ENCODE results near the gene KLK5.
"Not testable (repeated sequence)": the region's sequence is repeated elsewhere in the genome, so short reads cannot be mapped to it uniquely, and the experiment has no call there.

KLK5 gene

GRCh38 chr19:50924586-50924985 lies 28.3 kb downstream of the KLK5 start:
- FAIRE-seq: no peak

GRCh38 chr19:50922317-50922853 lies 30.5 kb downstream of the KLK5 start:
- DNase-seq (ENCODE audit: insufficient read length, low spot score): peak; percentile 80
- FAIRE-seq: peak; percentile 91

More at GRCh38 chr19:50924586-50924985, 28.3 kb downstream of the KLK5 start:
- no peak for DNase-seq (ENCODE audit: insufficient read length, low spot score)

- DNase-seq (ENCODE audit: insufficient read length, low spot score): no peak
- no peak for FAIRE-seq
Observed at GRCh38 chr19:50921426-50922316, 31.2 kb downstream of the KLK5 start.

GRCh38 chr19:50916069-50916468 lies 36.8 kb downstream of the KLK5 start:
- DNase-seq (ENCODE audit: insufficient read length, low spot score) (no peak), FAIRE-seq (no peak)

- FAIRE-seq: no peak
- no peak for DNase-seq (ENCODE audit: insufficient read length, low spot score)
Observed at GRCh38 chr19:50912727-50913716, 39.8 kb downstream of the KLK5 start.

- DNase-seq (ENCODE audit: insufficient read length, low spot score): no peak
- FAIRE-seq: no peak
Observed at GRCh38 chr19:50912102-50912599, 40.7 kb downstream of the KLK5 start.

- no peak for DNase-seq (ENCODE audit: insufficient read length, low spot score)
- FAIRE-seq: no peak
Observed at GRCh38 chr19:50911206-50912101, 41.4 kb downstream of the KLK5 start, which contains the start of gene KLK4. KLK4 (minus strand) TSS chr19:50911395; CDS start chr19:50910738, 657 bp downstream.

- DNase-seq (ENCODE audit: insufficient read length, low spot score) (no peak), FAIRE-seq (no peak)
Observed at GRCh38 chr19:50910722-50911121, 42.1 kb downstream of the KLK5 start.

- peak; percentile 71 for FAIRE-seq
- peak; percentile 66 for DNase-seq (ENCODE audit: insufficient read length, low spot score)
Observed at GRCh38 chr19:50909240-50910070, 43.4 kb downstream of the KLK5 start.

- FAIRE-seq (no peak), DNase-seq (ENCODE audit: insufficient read length, low spot score) (no peak)
Observed at GRCh38 chr19:50908336-50908735, 44.5 kb downstream of the KLK5 start.

- DNase-seq (ENCODE audit: insufficient read length, low spot score): no peak
Observed at GRCh38 chr19:50906217-50906616, 46.6 kb downstream of the KLK5 start.

GRCh38 chr19:50902640-50903039 lies 50.2 kb downstream of the KLK5 start:
- no peak for FAIRE-seq

More at GRCh38 chr19:50906217-50906616, 46.6 kb downstream of the KLK5 start:
- no peak for FAIRE-seq

GRCh38 chr19:50899569-50899968 lies 53.3 kb downstream of the KLK5 start:
- no peak for FAIRE-seq
- DNase-seq (ENCODE audit: insufficient read length, low spot score): no peak

More at GRCh38 chr19:50902640-50903039, 50.2 kb downstream of the KLK5 start:
- no peak for DNase-seq (ENCODE audit: insufficient read length, low spot score)

GRCh38 chr19:50898018-50898417 lies 54.8 kb downstream of the KLK5 start:
- FAIRE-seq (peak; percentile 39), DNase-seq (ENCODE audit: insufficient read length, low spot score) (no peak)

- DNase-seq (ENCODE audit: insufficient read length, low spot score): no peak
- peak; percentile 67 for FAIRE-seq
Observed at GRCh38 chr19:50897612-50898011, 55.2 kb downstream of the KLK5 start.

- FAIRE-seq: peak; percentile 76
- no peak for DNase-seq (ENCODE audit: insufficient read length, low spot score)
Observed at GRCh38 chr19:50897191-50897607, 55.6 kb downstream of the KLK5 start.

GRCh38 chr19:50896591-50897190 lies 56.1 kb downstream of the KLK5 start:
- peak; percentile 97 for FAIRE-seq
- DNase-seq (ENCODE audit: insufficient read length, low spot score): peak; percentile 51

- not testable (repeated sequence) for DNase-seq (ENCODE audit: insufficient read length, low spot score); FAIRE-seq
Observed at GRCh38 chr19:50896089-50896590, 56.7 kb downstream of the KLK5 start.
